T-helper 17 cell (primary cell): Measurements from ENCODE around the gene SULT1C2. TPM values are rescaled to one million over a fixed set of nuclear protein-coding genes. Genes with fewer than 3 reads are reported as not detected.

ENCODE experiments used
- ATAC-seq: fragments of 150-1000 bp; cut with Tn5 transposase; 2 replicates; pipeline ENCODE4 v1.10.0; 2021; ENCODE audit warnings: mild to moderate bottlenecking, moderate library complexity
- DNase-seq, 3 donors: peaks; one replicate each; pipeline versions ENCODE4 v3.0.0 to v3.0.0-alpha.2; 2020 to 2021
- H3K9me3 ChIP-seq: one replicate; pipeline ENCODE4 v1.7.0; 2013; ENCODE audit warnings: low read length, mild to moderate bottlenecking; ENCODE audit not compliant: control insufficient read depth, poor library complexity, severe bottlenecking
- H3K27ac Mint-ChIP-seq: one replicate; pipeline ENCODE4 v1.8.0; 2022; ENCODE audit warnings: mild to moderate bottlenecking, moderate library complexity, mixed read lengths
- H3K27me3 Mint-ChIP-seq: one replicate; pipeline ENCODE4 v1.8.0; 2022; ENCODE audit warnings: mixed read lengths
- H3K36me3 Mint-ChIP-seq: one replicate; pipeline ENCODE4 v1.8.0; 2022; ENCODE audit warnings: low read depth, mixed read lengths
- H3K4me1 Mint-ChIP-seq: one replicate; pipeline ENCODE4 v1.8.0; 2022; ENCODE audit warnings: mild to moderate bottlenecking, mixed read lengths
- H3K4me3 Mint-ChIP-seq: one replicate; pipeline ENCODE4 v1.8.0; 2022; ENCODE audit warnings: mild to moderate bottlenecking, moderate library complexity, mixed read lengths
- total RNA-seq, 4 donors: library from RNA in 2 of 4; stranded (reverse) in 2 of 4; gene quantifications; one replicate each; pipeline ENCODE4 v1.2.3 and lab custom pipeline; 2022 to 2026

SULT1C2 gene
- total RNA-seq, 2 donors from 2014 or later = not detected

DNA sequence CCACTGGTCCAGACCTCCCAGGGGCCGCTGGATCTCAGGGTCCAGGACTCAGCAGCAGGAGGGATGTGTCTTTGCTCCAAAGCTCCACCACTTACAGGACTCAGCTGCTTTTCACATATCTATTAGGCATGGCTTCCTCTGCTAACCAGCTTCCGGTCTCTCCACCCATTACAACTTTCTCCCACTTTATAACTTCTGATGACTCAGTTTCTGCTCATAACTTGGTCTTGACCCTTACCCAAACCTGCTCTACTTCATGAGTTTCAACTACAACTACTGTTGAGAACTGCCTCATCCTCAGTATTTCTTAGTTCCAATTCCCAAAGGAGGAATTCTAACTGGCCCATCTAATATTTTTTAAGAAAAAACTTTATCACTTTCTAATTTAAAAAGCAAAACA lies 17.2 kb downstream of the SULT1C2 start:
- no peaks in the 10 kb centered on the region for H3K9me3 ChIP-seq
- no peak for DNase-seq
- Mint-ChIP-seq H3K4me3 (no peak overlapping the region), H3K36me3 (no peaks in the 10 kb centered on the region), H3K27ac (no peak overlapping the region), H3K4me1 (peaks cover 3% of the 10 kb centered on the region), H3K27me3 (peaks cover 34% of the 10 kb centered on the region)
- no peak for ATAC-seq

DNA sequence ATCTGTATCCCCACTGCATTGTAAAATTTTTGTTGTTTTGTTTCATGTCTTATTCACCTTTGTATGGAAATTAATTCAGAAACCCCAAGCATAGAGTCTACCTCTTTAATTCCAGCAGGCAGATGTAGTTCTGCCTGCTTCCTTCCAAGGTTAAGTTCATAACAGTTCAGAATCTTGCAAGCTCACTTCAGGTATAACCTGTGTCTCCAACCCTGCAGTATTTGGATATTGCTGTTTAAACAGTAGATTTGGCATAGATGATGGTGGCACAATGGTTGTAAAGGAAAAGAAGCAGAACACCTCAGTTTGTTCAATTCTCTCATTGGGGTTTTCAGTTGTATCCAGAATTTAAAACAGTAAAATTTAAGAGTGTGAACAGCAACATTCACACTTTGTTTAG lies 21.2 kb downstream of the SULT1C2 start:
- DNase-seq (no peak), ATAC-seq (no peak)
- Mint-ChIP-seq H3K27me3 (peaks cover 10% of the 10 kb centered on the region), H3K36me3 (no peaks in the 10 kb centered on the region), H3K27ac (no peak overlapping the region), H3K4me1 (no peaks in the 10 kb centered on the region), H3K4me3 (no peak overlapping the region)
- H3K9me3 ChIP-seq = no peaks in the 10 kb centered on the region

DNA sequence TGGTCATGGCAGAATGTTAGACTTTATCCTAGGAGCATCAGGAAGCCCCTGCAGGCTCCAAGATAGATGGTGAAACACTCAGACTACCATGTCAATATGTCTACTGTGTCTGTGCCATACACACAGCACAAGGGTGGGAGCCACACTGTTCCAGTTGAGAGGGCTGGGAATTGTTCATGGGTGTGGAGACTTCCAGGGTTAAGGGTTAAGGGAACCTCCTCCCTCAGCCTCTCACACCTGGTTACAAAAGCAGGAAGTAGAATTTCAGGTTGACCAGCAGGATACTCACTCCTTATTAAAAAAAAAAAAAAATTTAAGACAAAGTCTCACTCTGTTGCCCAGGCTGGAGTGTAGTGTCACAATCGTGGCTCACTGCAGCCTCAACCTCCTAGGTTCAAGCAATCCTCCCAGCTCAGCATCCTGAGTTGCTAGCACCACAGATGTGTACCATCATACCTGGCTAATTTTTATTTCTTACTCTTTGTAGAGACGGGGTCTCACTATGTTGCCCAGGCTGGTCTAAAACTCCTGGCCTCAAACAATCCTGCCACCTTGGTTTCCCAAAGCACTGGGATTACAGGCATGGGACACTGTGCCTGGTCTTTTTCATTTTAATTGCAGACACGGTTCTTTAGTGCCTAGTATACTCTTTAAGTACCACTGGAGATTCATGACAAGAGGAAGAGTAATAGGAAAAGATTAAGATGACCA lies 26.0 kb downstream of the SULT1C2 start:
- Mint-ChIP-seq H3K4me3 (no peak overlapping the region), H3K4me1 (peaks cover 2% of the 10 kb centered on the region), H3K27me3 (peaks cover 27% of the 10 kb centered on the region), H3K36me3 (no peaks in the 10 kb centered on the region), H3K27ac (no peak overlapping the region)
- no peak for DNase-seq
- no peak for ATAC-seq
- H3K9me3 ChIP-seq = no peaks in the 10 kb centered on the region

DNA sequence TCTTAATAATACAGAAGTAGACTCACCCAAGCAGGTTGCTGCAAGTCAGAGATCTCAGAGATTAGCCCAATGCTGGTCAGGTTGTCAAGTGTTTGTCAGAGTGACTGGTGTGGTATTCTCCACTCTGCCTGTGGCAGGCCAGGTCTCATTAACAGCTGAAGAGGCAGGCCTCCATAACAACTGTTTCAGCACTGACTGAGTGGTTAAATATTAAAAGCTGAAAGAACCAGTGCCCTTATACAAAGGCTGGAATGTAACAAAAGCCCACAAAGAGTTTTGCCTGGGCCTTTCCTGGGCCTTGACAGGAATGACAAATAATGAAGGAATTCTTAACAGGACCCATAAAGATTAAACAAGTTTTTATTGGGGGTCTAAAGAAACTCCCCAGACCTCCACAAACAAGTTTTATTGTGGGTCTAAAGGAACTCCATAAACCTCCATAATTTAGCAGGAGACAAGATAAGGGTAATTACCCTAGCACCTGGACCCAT lies 26.8 kb downstream of the SULT1C2 start:
- no peak for DNase-seq
- no peaks in the 10 kb centered on the region for H3K9me3 ChIP-seq
- H3K4me3 Mint-ChIP-seq = no peak overlapping the region
- peaks cover 2% of the 10 kb centered on the region for H3K4me1 Mint-ChIP-seq
- H3K27me3 Mint-ChIP-seq = peaks cover 27% of the 10 kb centered on the region
- no peaks in the 10 kb centered on the region for H3K36me3 Mint-ChIP-seq
- ATAC-seq = no peak
- no peak overlapping the region for H3K27ac Mint-ChIP-seq

DNA sequence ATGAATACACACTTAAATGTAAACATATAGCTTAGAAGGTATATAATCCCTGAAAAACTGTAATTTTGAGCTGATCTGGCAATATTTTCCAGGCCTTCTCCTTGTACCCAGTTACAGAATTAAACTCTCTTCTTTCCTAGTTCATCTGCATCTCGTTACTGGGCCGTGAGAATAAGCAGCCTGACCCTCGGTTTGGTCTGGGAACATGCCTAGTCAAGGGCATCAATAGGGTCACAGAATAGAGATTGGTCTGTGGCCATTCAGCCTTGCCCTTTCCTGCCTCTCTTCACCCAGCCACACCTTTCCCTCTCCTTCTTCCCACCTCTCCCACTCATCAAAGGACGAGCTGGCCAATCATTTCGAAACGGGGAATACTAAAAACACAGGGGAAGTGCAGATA lies 27.3 kb downstream of the SULT1C2 start:
- no peak for ATAC-seq
- Mint-ChIP-seq H3K27me3 (peaks cover 30% of the 10 kb centered on the region), H3K4me3 (no peak overlapping the region), H3K36me3 (no peaks in the 10 kb centered on the region), H3K4me1 (peaks cover 2% of the 10 kb centered on the region), H3K27ac (no peak overlapping the region)
- H3K9me3 ChIP-seq = no peaks in the 10 kb centered on the region
- DNase-seq = no peak

DNA sequence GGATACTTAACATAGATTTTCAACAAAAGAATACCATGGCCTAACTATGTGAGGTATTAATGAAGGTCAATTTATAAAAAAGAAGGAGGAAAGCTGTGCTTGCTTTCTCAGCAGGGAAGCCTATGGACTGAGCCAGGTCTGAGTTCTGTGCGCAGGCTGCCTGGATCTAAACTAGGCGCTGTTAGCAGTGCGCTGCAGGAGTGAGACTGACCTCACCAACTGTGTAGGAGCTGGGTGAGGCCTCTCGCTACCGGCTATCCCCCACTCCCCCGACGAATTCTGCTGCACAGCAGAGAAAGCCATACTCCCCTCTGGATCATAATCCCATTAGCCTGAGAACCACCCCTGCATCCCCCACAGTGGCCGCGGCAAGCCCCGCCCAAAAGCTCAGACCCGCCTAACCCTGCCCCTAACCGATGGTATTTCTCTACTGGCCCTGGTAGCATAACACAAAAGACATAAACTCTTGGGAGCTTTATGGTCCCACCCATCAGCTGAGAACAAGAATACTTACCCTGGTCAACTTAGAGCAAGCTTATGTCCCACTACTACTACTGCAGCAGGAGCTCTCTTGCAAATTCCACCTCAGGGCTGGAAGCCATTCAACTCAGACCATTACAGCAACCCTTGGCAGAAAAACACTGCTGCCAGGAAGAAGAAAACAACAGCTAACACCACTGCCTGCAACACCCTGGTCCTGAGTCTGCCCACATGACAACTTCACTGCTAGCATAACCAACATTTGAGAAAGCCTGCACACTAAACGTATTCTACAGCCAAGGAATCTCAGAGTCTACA lies 28.0 kb downstream of the SULT1C2 start:
- H3K27me3 Mint-ChIP-seq = peaks cover 36% of the 10 kb centered on the region
- H3K4me1 Mint-ChIP-seq = peaks cover 2% of the 10 kb centered on the region
- ATAC-seq = no peak
- H3K9me3 ChIP-seq = no peaks in the 10 kb centered on the region
- no peak overlapping the region for H3K4me3 Mint-ChIP-seq
- no peak overlapping the region for H3K27ac Mint-ChIP-seq
- H3K36me3 Mint-ChIP-seq = no peaks in the 10 kb centered on the region
- DNase-seq = no peak

DNA sequence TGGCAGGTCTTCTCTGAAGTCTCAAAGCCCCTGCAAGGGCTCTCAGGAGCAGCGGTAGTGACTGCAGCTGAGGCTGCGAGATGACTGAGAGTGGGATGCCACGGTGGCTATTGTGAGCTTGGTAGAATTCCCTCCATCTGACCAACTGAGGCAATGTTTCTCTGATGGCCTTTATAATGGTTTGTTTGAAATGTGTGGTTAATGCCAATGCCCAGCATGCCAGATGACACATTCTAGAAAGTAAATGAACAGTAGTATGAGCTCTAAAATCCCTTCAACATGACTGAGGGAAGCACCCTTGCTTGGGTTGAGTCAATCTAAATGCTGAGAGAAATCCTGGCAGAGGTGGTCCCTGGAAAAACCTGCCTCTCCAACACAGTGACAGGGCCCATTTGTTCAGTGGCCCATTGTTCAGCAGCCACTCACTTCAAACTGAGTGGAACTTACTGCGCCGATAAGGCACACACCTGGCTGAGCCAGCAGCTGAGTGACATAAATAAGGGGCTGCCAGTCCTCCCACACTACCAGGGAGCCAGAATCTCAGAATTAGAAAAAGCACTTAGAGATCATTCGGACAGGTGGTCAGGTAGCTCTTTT lies 31.7 kb downstream of the SULT1C2 start:
- Mint-ChIP-seq H3K36me3 (peaks cover 3% of the 10 kb centered on the region), H3K4me1 (peaks cover 2% of the 10 kb centered on the region), H3K27me3 (peaks cover 64% of the 10 kb centered on the region), H3K4me3 (no peak overlapping the region), H3K27ac (no peak overlapping the region)
- no peaks in the 10 kb centered on the region for H3K9me3 ChIP-seq
- no peak for DNase-seq
- ATAC-seq = no peak

DNA sequence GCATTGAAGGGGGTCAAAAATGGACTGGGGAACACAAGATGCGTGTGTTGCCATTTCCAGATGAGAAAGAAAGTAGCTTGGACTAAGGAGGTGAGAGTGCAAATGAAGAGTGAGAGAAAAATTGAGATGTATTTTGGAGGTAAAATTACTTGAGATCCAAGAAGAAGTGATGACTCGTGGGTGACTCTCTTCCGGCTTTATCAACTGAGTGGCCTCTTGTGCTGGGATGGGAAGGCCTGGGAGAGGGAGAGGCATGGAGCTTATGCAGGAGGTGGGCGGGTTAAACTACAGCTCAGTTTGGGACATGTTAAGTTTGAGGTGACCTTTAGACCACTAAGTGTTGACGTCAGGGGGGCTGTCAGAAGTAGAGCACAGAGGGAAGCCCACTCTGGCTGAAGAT lies 34.9 kb downstream of the SULT1C2 start:
- peaks cover 3% of the 10 kb centered on the region for H3K36me3 Mint-ChIP-seq
- DNase-seq = no peak
- no peak for ATAC-seq
- no peaks in the 10 kb centered on the region for H3K9me3 ChIP-seq
- H3K27me3 Mint-ChIP-seq = peaks cover 49% of the 10 kb centered on the region
- no peaks in the 10 kb centered on the region for H3K4me1 Mint-ChIP-seq
- H3K27ac Mint-ChIP-seq = no peak overlapping the region
- no peak overlapping the region for H3K4me3 Mint-ChIP-seq

DNA sequence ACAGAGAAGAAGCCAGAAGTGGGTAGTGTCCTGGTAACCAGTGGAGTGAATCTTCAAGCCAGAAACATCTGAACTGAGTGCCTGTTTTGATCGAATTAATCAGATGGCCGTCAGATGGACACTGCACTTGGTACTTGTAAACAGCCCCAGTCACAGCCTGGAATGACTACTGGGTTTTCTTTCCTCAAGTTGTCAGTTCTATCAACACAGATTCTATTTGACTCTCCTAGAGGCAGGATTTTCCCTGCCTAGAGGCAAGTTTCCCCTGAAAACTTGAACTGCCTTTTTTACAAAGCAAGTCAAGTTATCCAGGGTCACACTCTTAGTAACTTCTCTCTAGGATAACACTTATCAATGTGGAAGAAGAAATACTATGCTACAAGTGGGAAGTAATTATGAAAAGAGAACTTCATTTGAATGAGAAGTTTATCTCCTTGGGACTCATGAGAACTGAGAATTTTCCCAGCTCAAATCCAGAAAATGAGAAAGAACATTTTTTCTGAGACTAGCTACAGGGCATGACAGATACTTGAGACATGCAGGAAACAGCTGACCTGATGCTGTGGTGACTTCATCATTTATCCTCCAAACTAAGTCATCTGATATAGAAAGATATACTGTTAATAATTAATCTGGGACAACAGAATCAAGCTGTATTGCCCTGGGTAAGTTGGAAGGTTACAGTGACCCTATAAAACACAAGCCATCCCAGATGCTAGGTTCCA lies 36.0 kb downstream of the SULT1C2 start:
- Mint-ChIP-seq H3K4me3 (no peak overlapping the region), H3K36me3 (peaks cover 3% of the 10 kb centered on the region), H3K27ac (no peak overlapping the region), H3K4me1 (no peaks in the 10 kb centered on the region), H3K27me3 (peaks cover 42% of the 10 kb centered on the region)
- ATAC-seq (no peak), DNase-seq (no peak)
- no peaks in the 10 kb centered on the region for H3K9me3 ChIP-seq

DNA sequence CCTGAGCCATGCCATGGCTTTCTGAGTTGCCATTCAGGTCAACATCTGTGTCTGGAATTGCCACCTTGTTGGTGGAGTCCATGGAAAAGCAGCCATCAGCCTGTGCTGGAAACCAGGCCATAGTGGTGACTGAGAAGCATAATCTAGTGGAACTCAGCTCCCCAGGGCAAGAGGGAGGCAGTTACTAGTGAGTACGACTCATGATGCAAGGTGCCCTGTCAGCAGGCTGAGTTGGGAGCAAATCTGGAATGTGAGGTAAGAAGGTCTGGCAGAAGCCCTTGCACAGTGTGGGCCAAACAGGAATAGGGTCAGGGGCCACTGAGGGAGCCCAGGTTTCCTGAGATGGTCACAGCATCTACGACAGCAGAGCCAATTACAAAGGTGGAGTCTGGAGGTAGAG lies 37.1 kb downstream of the SULT1C2 start:
- no peaks in the 10 kb centered on the region for H3K4me1 Mint-ChIP-seq
- DNase-seq (no peak), ATAC-seq (no peak)
- peaks cover 3% of the 10 kb centered on the region for H3K36me3 Mint-ChIP-seq
- no peak overlapping the region for H3K27ac Mint-ChIP-seq
- H3K4me3 Mint-ChIP-seq = no peak overlapping the region
- no peaks in the 10 kb centered on the region for H3K9me3 ChIP-seq
- H3K27me3 Mint-ChIP-seq = peaks cover 42% of the 10 kb centered on the region

DNA sequence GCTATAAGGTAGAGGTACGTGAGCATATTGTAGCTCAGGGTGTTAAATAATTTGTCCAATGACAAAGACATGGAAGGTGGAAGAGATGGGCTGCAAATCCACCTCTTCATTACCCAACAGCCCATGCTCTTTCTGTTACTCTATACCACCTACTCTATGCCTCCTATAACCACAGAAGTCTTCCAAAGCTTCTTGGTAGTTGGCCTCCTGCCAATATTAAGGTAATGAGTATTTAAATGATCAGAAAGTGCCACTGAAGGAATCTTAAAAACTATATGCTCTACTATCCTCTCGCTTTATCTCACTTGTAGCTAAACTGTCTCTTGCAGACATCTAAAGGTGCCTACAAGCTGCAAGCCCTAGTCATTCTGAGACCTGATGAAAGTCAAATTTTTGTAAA lies 41.1 kb downstream of the SULT1C2 start:
- ATAC-seq = no peak
- Mint-ChIP-seq H3K4me3 (no peak overlapping the region), H3K36me3 (no peaks in the 10 kb centered on the region), H3K4me1 (no peaks in the 10 kb centered on the region), H3K27me3 (peaks cover 16% of the 10 kb centered on the region), H3K27ac (no peak overlapping the region)
- no peak for DNase-seq
- H3K9me3 ChIP-seq = no peaks in the 10 kb centered on the region

DNA sequence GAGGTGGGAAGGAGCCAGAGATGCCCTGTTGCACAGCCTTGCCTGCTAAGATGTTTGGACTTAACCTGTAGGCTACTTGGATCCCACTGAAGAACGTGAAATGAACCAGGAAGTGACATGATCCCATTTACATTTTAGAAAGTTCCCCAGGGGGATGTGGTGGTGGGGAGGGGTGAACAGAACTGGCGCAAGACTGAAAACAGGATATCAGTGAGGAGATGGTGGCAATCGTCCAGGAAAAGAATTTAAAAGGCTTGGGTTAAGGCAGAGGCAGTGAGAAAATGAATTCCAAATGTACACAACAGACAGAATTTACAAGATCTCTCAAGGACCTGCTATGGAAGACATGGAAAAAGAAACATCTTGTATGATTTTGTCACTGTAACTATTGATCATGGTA lies 42.3 kb downstream of the SULT1C2 start:
- DNase-seq (no peak), ATAC-seq (no peak)
- Mint-ChIP-seq H3K36me3 (no peaks in the 10 kb centered on the region), H3K4me1 (no peaks in the 10 kb centered on the region), H3K27me3 (peaks cover 23% of the 10 kb centered on the region), H3K4me3 (no peak overlapping the region), H3K27ac (no peak overlapping the region)
- H3K9me3 ChIP-seq = no peaks in the 10 kb centered on the region

DNA sequence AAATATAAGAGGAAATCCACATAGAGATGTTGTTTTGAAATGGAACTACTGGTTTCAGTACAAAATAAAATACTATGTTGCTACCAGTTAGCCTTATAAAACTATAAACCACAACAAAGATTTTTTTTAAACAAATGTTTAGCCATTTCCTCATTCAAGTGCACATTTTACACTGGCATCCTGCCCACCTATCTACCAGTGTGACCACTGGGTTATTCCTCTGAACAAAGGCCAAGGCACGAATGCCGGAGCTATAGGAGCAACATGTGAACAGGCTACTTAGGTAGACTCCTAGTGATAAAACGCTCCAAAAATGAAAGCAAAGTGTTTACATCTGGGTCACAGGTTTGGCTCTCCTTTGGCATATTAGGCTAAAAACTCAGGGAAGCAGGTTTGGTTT lies 57.3 kb downstream of the SULT1C2 start:
- H3K36me3 Mint-ChIP-seq = peaks cover 3% of the 10 kb centered on the region

More for the DNA sequence above, 57.3 kb downstream of the SULT1C2 start:
- Mint-ChIP-seq H3K27me3 (peaks cover 17% of the 10 kb centered on the region), H3K4me1 (peaks cover 3% of the 10 kb centered on the region), H3K4me3 (no peak overlapping the region), H3K27ac (no peak overlapping the region)
- H3K9me3 ChIP-seq = peaks cover 3% of the 10 kb centered on the region
- DNase-seq (no peak), ATAC-seq (no peak)
